Uterus (tissue), 4 donors: ENCODE data around the gene FAHD1. TPM values are rescaled to one million over a fixed set of nuclear protein-coding genes. Genes with fewer than 3 reads are reported as not detected.

ENCODE experiments used
- DNase-seq, 2 donors: peaks; one replicate each; pipeline ENCODE4 v3.0.0-alpha.2; 2019 to 2020
- H3K27ac ChIP-seq, 2 donors: fragments of 200-600 bp; sonication (generic); 1 replicate in 1 of 2; 2 replicates in 1 of 2; pipeline ENCODE4 v1.5.1; 2016 to 2018
- H3K27me3 ChIP-seq, 2 donors: fragments of 200-600 bp; sonication (generic); one replicate each; pipeline ENCODE4 v1.5.1; 2018 to 2019; ENCODE audit warnings: control low read depth in 1 of 2
- H3K36me3 ChIP-seq, 2 donors: fragments of 200-600 bp; sonication (generic); one replicate each; pipeline ENCODE4 v1.5.1; 2019; ENCODE audit warnings: control low read depth in 1 of 2
- H3K4me1 ChIP-seq, 2 donors: fragments of 200-600 bp; sonication (generic); one replicate each; pipeline ENCODE4 v1.5.1; 2018 to 2019; ENCODE audit warnings: control low read depth in 1 of 2
- H3K4me3 ChIP-seq, 2 donors: fragments of 200-600 bp; sonication (generic); 1 replicate in 1 of 2; 2 replicates in 1 of 2; pipeline ENCODE4 v1.5.1; 2018 to 2019; ENCODE audit warnings: mild to moderate bottlenecking in 1 of 2
- H3K9me3 ChIP-seq, 2 donors: fragments of 200-600 bp; sonication (generic); one replicate each; pipeline ENCODE4 v1.5.1; 2019; ENCODE audit warnings: control low read depth in 1 of 2
- POLR2A ChIP-seq, 2 donors: fragments of 450-650 bp; IDR thresholded peaks; one replicate each; pipeline ENCODE4 v1.6.1; 2016; ENCODE audit warnings: antibody characterized with exemption in 2 of 2, mild to moderate bottlenecking in 1 of 2, moderate library complexity in 1 of 2
- intact Hi-C: fragments of 100-400 bp; cut with DNase I; formaldehyde crosslinking; loops from one replicate; pipeline ENCODE4 v1.15.1; 2023; ENCODE audit warnings: low total_unique reads
- total RNA-seq, 4 donors: library from RNA; depleted of rRNA in 3 of 4; stranded (reverse); fragments of >200 nt in 3 of 4; gene quantifications; one replicate each; pipeline versions ENCODE4 v1.1.0 to v1.2.4, GENCODE V29; 2014 to 2023
- TF ChIP-seq, protein P1 (sequence below), 4 experiments: fragments of 200-600 bp in 2 of 4; fragments of 450-650 bp in 2 of 4; sonication (generic) in 2 of 4; IDR thresholded peaks; one replicate each; pipeline ENCODE4 v1.5.1; 2016 to 2019; ENCODE audit warnings: antibody characterized with exemption in 4 of 4, mild to moderate bottlenecking in 2 of 4, moderate library complexity in 1 of 4
- donor health status: DM: yes; HTN: yes; CAD: no.

FAHD1 gene
- total RNA-seq, 4 donors from 2014 or later = 3.5 to 115 (median 22.2) TPM

DNA sequence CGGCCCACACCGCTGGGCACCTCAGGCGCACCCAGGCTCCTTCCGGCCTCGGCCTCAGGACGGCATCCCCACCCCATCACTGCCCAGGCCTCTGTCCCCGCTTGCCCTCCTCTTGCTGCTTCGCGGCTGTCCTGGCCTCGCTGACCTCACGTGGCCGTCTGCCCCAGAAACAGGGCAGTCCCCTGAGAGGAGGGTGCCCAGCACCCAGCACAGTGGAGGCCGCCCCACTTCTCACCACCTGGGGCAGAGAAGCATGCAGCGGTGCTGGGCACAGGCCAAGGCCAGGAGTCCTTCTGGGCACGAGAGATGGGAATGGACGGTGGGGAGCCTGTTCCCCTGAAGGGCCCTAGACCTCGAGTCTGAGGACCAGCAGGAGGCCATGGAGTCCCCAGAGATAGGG is 9.3 kb upstream of the FAHD1 start:
- TF ChIP-seq, protein P1, sequence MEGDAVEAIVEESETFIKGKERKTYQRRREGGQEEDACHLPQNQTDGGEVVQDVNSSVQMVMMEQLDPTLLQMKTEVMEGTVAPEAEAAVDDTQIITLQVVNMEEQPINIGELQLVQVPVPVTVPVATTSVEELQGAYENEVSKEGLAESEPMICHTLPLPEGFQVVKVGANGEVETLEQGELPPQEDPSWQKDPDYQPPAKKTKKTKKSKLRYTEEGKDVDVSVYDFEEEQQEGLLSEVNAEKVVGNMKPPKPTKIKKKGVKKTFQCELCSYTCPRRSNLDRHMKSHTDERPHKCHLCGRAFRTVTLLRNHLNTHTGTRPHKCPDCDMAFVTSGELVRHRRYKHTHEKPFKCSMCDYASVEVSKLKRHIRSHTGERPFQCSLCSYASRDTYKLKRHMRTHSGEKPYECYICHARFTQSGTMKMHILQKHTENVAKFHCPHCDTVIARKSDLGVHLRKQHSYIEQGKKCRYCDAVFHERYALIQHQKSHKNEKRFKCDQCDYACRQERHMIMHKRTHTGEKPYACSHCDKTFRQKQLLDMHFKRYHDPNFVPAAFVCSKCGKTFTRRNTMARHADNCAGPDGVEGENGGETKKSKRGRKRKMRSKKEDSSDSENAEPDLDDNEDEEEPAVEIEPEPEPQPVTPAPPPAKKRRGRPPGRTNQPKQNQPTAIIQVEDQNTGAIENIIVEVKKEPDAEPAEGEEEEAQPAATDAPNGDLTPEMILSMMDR (IDR thresholded peaks at IDR 0.05) = no peak
- no peak for TF ChIP-seq POLR2A (IDR thresholded peaks at IDR 0.05)
- Histone ChIP-seq H3K27me3 (no peaks in the 10 kb centered on the region), H3K27ac (no peak overlapping the region), H3K4me3 (no peak overlapping the region), H3K4me1 (no peaks in the 10 kb centered on the region), H3K36me3 (no peaks in the 10 kb centered on the region), H3K9me3 (no peaks in the 10 kb centered on the region)
- no peak for DNase-seq
- intact Hi-C loops = no loop called here

DNA sequence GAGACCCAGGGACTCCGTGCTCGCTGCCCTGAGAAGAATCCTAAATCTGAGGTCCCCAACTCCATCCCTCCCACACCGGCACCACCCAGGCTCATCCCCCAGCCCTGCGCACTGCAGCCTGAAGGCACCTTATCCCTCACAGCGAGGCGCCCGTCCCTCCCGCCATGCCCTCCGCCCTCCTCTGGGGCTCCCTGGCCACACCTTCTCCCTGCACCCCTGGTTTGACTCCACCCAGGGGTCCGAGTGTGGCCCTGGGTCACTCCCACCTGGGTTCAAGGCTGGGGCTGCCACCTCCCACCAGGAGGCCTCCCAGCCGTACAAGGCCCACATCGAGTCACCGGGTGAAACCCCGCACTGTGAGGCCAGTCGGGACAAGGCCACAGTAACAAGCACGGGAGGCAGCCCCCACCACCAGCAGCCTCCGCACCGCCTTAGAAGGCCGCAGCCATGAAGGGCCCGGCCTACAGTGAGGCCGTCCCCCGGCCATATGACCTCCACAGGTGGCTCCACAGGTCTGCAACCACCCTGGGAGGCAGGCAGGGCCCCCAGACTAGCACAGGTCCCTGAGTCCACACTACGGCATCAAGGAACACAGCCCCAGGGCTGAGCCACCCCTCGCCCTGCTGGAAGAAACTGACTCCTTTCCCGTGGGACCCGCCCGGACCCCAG is 8.7 kb upstream of the FAHD1 start:
- intact Hi-C loops = no loop called here
- TF ChIP-seq, protein P1 (IDR thresholded peaks at IDR 0.05) = no peak
- no peak for TF ChIP-seq POLR2A (IDR thresholded peaks at IDR 0.05)
- Histone ChIP-seq H3K36me3 (no peaks in the 10 kb centered on the region), H3K4me1 (no peaks in the 10 kb centered on the region), H3K27me3 (no peaks in the 10 kb centered on the region), H3K27ac (no peak overlapping the region), H3K9me3 (no peaks in the 10 kb centered on the region), H3K4me3 (no peak overlapping the region)
- no peak for DNase-seq

DNA sequence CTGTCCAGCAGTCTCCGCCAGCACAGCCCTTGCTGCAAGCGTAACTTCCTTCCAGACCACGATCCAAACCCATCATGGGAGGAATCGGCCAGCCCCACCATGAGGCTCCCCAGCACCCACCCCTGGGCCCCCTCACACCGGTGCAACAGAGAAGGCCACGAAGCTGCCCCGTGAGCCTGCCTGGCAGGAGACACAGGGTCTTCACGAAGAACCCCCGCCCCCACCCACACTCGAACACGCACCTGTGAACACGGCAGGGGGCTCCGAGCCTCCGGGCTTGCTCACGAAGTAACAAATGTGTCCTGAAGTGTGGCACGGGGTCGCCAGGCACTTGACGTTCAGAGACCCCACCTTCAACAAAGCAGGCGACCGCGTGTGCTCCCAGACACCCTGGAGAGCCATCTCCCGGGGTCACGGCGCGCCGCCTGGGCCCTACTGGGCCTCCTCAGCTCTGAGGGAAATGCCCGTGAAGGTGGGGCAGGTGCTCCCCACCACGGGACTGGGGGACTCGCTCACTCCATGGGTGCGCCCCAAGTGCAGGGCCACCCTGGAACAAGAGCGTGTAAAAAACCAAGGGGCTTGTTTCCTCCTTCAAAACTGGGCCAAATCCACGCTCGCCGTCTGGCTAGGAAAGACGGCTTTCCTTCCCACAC is 8.0 kb upstream of the FAHD1 start:
- intact Hi-C loops = no loop called here
- no peak for DNase-seq
- H3K4me3 ChIP-seq = no peak overlapping the region
- TF ChIP-seq POLR2A (IDR thresholded peaks at IDR 0.05) = no peak
- TF ChIP-seq, protein P1 (IDR thresholded peaks at IDR 0.05) = no peak
- H3K27me3 ChIP-seq = no peaks in the 10 kb centered on the region
- H3K9me3 ChIP-seq = no peaks in the 10 kb centered on the region
- H3K4me1 ChIP-seq = no peaks in the 10 kb centered on the region
- H3K27ac ChIP-seq = no peak overlapping the region
- H3K36me3 ChIP-seq = no peaks in the 10 kb centered on the region

DNA sequence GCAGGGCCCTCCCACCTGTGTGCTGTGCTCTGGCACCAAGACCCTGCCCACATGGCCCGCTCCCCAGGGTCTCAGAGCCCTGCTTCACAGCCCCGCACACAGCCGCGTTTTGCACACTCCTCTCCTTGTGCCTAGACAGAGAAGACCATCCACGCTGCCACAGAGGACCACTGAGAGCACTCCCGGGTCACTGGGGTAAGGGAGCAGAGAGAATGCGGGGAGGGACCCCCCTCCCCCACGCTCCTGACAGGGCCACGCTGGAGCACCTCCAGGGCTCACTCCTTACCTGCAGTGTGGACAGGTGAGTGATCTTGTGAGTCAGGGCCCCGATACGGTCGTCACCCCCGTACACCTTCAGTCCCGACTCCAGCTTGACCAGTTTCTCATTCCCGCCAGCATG is 7.4 kb upstream of the FAHD1 start:
- no peaks in the 10 kb centered on the region for H3K9me3 ChIP-seq
- H3K4me1 ChIP-seq = no peaks in the 10 kb centered on the region
- no peak overlapping the region for H3K27ac ChIP-seq
- TF ChIP-seq POLR2A (IDR thresholded peaks at IDR 0.05) = no peak
- TF ChIP-seq, protein P1 (IDR thresholded peaks at IDR 0.05) = no peak
- no peak overlapping the region for H3K4me3 ChIP-seq
- H3K36me3 ChIP-seq = no peaks in the 10 kb centered on the region
- intact Hi-C loops = no loop called here
- H3K27me3 ChIP-seq = no peaks in the 10 kb centered on the region
- no peak for DNase-seq

DNA sequence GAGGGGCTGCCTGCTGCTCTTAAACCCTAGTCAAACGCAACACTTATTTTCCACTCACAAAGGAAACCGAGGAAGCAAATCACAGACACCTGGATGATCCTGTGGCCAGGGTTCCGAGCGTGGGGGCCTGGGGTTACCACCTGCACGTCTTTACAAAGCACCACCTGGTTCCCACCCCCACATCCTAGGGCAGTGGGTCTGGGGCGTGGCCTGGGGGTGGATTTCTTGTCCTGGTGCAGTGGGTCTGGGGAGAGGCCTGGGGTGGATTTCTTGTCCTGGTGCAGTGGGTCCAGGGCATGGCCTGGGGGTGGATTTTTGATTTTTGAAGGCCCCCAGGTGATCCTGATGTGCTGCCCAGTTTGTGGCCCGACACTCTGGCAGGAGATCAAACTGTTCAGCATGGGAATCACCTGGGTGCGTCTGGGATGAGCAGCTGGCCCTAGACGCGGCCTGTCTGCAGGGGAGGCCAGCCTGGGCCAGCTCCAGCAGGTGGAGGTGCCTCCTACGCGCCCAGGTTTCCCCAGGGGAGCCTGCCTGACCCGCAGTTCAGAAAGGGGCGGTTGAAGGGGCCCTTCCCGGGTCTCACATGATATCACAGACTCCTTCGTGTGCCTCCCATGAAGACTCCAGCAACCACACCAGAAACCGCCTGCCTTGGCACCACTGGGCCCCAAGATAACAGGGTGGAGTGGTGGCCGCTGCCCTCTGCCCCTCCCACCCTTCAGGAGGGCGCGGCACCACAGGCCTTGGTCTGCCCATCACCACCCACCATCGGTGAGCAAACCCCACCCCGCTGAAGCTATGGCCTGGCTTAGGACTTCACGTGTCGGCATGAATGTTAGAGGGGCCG is 6.7 kb upstream of the FAHD1 start:
- Histone ChIP-seq H3K9me3 (no peaks in the 10 kb centered on the region), H3K27ac (no peak overlapping the region), H3K4me3 (no peak overlapping the region), H3K36me3 (no peaks in the 10 kb centered on the region), H3K27me3 (no peaks in the 10 kb centered on the region), H3K4me1 (peaks cover 0 to 3% of the 10 kb centered on the region in 2 donors)
- intact Hi-C loops = no loop called here
- TF ChIP-seq, protein P1 (IDR thresholded peaks at IDR 0.05) = no peak
- TF ChIP-seq POLR2A (IDR thresholded peaks at IDR 0.05) = no peak
- DNase-seq = no peak
